SK-N-SH treated with all-trans-retinoic acid at 6 μM for 48 hours (cell line): ENCODE data around the gene FAHD2B.
"Not testable (repeated sequence)": the region's sequence is repeated elsewhere in the genome, so short reads cannot be mapped to it uniquely, and the experiment has no call there.

Experiments used
- ATAC-seq: fragments of 200-7000 bp; cut with Tn5 transposase; 3 replicates; pipeline ENCODE4 v1.9.1; 2020; ENCODE audit warnings: mild to moderate bottlenecking, moderate library complexity
- ARNTL ChIP-seq: fragments of 450-650 bp; formaldehyde crosslinking; IDR thresholded peaks from 2 replicates; pipeline ENCODE4 v1.5.0; 2020; ENCODE audit warnings: low read depth, mild to moderate bottlenecking, moderate library complexity, borderline replicate concordance
- BACH2 ChIP-seq: fragments of 250-450 bp; sonication (Bioruptor Pico); IDR thresholded peaks from 2 replicates; pipeline ENCODE4 v1.9.0; 2021; ENCODE audit warnings: mild to moderate bottlenecking, borderline replicate concordance
- CSDC2 ChIP-seq: fragments of 250-450 bp; sonication (Bioruptor Pico); IDR thresholded peaks from 2 replicates; pipeline ENCODE4 v1.5.0; 2020; ENCODE audit warnings: mild to moderate bottlenecking, moderate library complexity
- ESRRG ChIP-seq: fragments of 250-450 bp; sonication (Bioruptor Pico); IDR thresholded peaks from 2 replicates; pipeline ENCODE4 v1.6.1; 2021; ENCODE audit warnings: mild to moderate bottlenecking
- GLIS3 ChIP-seq: fragments of 250-450 bp; sonication (Bioruptor Pico); IDR thresholded peaks from 2 replicates; pipeline ENCODE4 v1.5.0; 2020; ENCODE audit warnings: mild to moderate bottlenecking, moderate library complexity
- ISL1 ChIP-seq: fragments of 250-450 bp; sonication (Bioruptor Pico); IDR thresholded peaks from 2 replicates; pipeline ENCODE4 v2.1.2; 2022; ENCODE audit warnings: mild to moderate bottlenecking, moderate library complexity
- POU6F1 ChIP-seq: fragments of 250-450 bp; sonication (Bioruptor Pico); IDR thresholded peaks from 2 replicates; pipeline ENCODE4 v1.8.0; 2021; ENCODE audit warnings: low read depth, mild to moderate bottlenecking, moderate library complexity, borderline replicate concordance
- PPARA ChIP-seq: fragments of 250-450 bp; sonication (Bioruptor Pico); IDR thresholded peaks from 2 replicates; pipeline ENCODE4 v1.5.0; 2020; ENCODE audit warnings: mild to moderate bottlenecking, borderline replicate concordance
- RARB ChIP-seq: fragments of 250-450 bp; sonication (Bioruptor Pico); IDR thresholded peaks from 2 replicates; pipeline ENCODE4 v1.8.0; 2021; ENCODE audit warnings: mild to moderate bottlenecking, moderate library complexity
- SNAI2 ChIP-seq: fragments of 250-450 bp; sonication (Bioruptor Pico); IDR thresholded peaks from 2 replicates; pipeline ENCODE4 v1.5.0; 2020; ENCODE audit warnings: mild to moderate bottlenecking, moderate library complexity
- TCF4 ChIP-seq: fragments of 250-450 bp; sonication (Bioruptor Pico); IDR thresholded peaks from 2 replicates; pipeline ENCODE4 v1.8.0; 2021; ENCODE audit warnings: mild to moderate bottlenecking, moderate library complexity, borderline replicate concordance
- TOX ChIP-seq: fragments of 250-450 bp; sonication (Bioruptor Pico); IDR thresholded peaks from 2 replicates; pipeline ENCODE4 v1.8.0; 2021; ENCODE audit warnings: mild to moderate bottlenecking, moderate library complexity, borderline replicate concordance
- TSHZ2 ChIP-seq: fragments of 250-450 bp; sonication (Bioruptor Pico); IDR thresholded peaks from 2 replicates; pipeline ENCODE4 v1.5.0; 2020; ENCODE audit warnings: mild to moderate bottlenecking, moderate library complexity
- ZC3H10 ChIP-seq: fragments of 250-450 bp; sonication (Bioruptor Pico); IDR thresholded peaks from 2 replicates; pipeline ENCODE4 v1.5.1; 2021; ENCODE audit warnings: mild to moderate bottlenecking, moderate library complexity
- ZFP3 ChIP-seq: fragments of 250-450 bp; sonication (Bioruptor Pico); IDR thresholded peaks from 2 replicates; pipeline ENCODE4 v1.5.0; 2020; ENCODE audit warnings: mild to moderate bottlenecking, moderate library complexity
- ZFP30 ChIP-seq: fragments of 450-650 bp; formaldehyde crosslinking; IDR thresholded peaks from 2 replicates; pipeline ENCODE4 v1.5.0; 2022; ENCODE audit warnings: mild to moderate bottlenecking, moderate library complexity
- ZNF565 ChIP-seq: fragments of 450-650 bp; formaldehyde crosslinking; conservative IDR thresholded peaks from 2 replicates; pipeline ENCODE4 v1.5.0; 2020; ENCODE audit warnings: low read depth, mild to moderate bottlenecking, moderate library complexity
- ZNF70 ChIP-seq: fragments of 450-650 bp; formaldehyde crosslinking; IDR thresholded peaks from 2 replicates; pipeline ENCODE4 v1.5.0; 2020; ENCODE audit warnings: mild to moderate bottlenecking, moderate library complexity
- ZNF8 ChIP-seq: fragments of 450-650 bp; formaldehyde crosslinking; IDR thresholded peaks from 2 replicates; pipeline ENCODE4 v1.5.0; 2020; ENCODE audit warnings: mild to moderate bottlenecking, moderate library complexity
- TF ChIP-seq, protein P1 (sequence below): fragments of 250-450 bp; sonication (Bioruptor Pico); IDR thresholded peaks from 2 replicates; pipeline ENCODE4 v1.8.0; 2020; ENCODE audit warnings: mild to moderate bottlenecking, moderate library complexity, borderline replicate concordance
- TF ChIP-seq, protein P2 (sequence below): fragments of 250-450 bp; sonication (Bioruptor Pico); IDR thresholded peaks from 2 replicates; pipeline ENCODE4 v1.5.1; 2020; ENCODE audit warnings: low read depth, mild to moderate bottlenecking, moderate library complexity
- TF ChIP-seq, protein P3 (sequence below): fragments of 250-450 bp; sonication (Bioruptor Pico); IDR thresholded peaks from 2 replicates; pipeline ENCODE4 v1.5.1; 2021; ENCODE audit warnings: mild to moderate bottlenecking, moderate library complexity

The FAHD2B gene

DNA sequence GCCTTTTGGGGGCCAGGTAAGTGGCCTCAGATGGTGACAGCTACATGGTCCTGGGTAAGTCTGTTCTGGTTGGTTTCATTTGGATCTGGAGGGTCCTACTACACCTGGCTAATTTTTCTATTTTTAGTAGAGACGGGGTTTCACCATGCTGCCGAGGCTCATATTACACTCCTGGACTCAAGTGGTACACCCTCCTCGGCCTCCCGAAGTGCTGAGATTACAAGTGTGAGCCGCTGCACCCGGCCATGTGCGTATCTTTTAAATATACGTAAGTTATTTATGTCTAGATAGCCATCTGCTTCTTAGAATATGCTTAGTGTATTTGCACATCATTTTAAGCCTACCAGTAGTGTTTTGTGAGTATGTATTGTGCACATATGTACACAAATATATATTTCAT lies 17.5 kb downstream of the FAHD2B start:
- ATAC-seq = not testable (repeated sequence)

DNA sequence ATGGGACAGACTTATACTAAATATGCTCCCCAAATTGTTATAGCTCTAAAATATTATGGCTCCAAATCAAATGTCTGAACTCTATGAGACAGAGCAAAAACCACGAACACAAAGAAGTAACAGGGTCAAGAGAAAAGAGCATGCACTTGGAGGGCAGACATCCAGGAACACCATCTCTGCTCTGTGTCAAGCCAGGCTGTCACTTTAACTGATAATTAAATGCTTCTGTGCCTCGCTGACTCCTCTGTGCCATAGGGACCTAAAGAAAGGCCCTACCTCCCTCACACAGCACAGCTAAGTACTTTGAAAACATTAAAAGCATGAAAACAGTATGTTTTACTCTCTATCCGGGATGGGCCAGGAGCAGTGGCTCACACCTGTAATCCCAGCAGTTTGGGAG lies 23.8 kb downstream of the FAHD2B start:
- not testable (repeated sequence) for ATAC-seq

- not testable (repeated sequence) for ATAC-seq
Measured at GRCh38 chr2:97068722-97069121, 26.0 kb downstream of the FAHD2B start.

GRCh38 chr2:97068074-97068473 lies 26.6 kb downstream of the FAHD2B start:
- no peak for ATAC-seq
- TF ChIP-seq TCF4 (CRISPR knock-in tag) = no peak
- TF ChIP-seq ZFP3 = no peak
- TF ChIP-seq BACH2 = no peak
- TF ChIP-seq, protein P1, sequence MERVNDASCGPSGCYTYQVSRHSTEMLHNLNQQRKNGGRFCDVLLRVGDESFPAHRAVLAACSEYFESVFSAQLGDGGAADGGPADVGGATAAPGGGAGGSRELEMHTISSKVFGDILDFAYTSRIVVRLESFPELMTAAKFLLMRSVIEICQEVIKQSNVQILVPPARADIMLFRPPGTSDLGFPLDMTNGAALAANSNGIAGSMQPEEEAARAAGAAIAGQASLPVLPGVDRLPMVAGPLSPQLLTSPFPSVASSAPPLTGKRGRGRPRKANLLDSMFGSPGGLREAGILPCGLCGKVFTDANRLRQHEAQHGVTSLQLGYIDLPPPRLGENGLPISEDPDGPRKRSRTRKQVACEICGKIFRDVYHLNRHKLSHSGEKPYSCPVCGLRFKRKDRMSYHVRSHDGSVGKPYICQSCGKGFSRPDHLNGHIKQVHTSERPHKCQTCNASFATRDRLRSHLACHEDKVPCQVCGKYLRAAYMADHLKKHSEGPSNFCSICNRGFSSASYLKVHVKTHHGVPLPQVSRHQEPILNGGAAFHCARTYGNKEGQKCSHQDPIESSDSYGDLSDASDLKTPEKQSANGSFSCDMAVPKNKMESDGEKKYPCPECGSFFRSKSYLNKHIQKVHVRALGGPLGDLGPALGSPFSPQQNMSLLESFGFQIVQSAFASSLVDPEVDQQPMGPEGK (CRISPR knock-in tag) = no peak
- TF ChIP-seq RARB (CRISPR knock-in tag) = no peak
- TF ChIP-seq, protein P2, sequence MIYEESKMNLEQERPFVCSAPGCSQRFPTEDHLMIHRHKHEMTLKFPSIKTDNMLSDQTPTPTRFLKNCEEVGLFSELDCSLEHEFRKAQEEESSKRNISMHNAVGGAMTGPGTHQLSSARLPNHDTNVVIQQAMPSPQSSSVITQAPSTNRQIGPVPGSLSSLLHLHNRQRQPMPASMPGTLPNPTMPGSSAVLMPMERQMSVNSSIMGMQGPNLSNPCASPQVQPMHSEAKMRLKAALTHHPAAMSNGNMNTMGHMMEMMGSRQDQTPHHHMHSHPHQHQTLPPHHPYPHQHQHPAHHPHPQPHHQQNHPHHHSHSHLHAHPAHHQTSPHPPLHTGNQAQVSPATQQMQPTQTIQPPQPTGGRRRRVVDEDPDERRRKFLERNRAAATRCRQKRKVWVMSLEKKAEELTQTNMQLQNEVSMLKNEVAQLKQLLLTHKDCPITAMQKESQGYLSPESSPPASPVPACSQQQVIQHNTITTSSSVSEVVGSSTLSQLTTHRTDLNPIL (CRISPR knock-in tag) = no peak
- TF ChIP-seq ZC3H10 (CRISPR knock-in tag) = no peak
- TF ChIP-seq SNAI2 (CRISPR knock-in tag) = no peak
- no peak for TF ChIP-seq ZFP30 (CRISPR knock-in tag)
- TF ChIP-seq ESRRG (CRISPR knock-in tag) = no peak
- TF ChIP-seq ZNF8 = no peak
- no peak for TF ChIP-seq GLIS3 (CRISPR knock-in tag)
- TF ChIP-seq, protein P3, sequence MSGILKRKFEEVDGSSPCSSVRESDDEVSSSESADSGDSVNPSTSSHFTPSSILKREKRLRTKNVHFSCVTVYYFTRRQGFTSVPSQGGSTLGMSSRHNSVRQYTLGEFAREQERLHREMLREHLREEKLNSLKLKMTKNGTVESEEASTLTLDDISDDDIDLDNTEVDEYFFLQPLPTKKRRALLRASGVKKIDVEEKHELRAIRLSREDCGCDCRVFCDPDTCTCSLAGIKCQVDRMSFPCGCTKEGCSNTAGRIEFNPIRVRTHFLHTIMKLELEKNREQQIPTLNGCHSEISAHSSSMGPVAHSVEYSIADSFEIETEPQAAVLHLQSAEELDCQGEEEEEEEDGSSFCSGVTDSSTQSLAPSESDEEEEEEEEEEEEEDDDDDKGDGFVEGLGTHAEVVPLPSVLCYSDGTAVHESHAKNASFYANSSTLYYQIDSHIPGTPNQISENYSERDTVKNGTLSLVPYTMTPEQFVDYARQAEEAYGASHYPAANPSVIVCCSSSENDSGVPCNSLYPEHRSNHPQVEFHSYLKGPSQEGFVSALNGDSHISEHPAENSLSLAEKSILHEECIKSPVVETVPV = no peak
- TF ChIP-seq TSHZ2 (CRISPR knock-in tag) = no peak
- TF ChIP-seq CSDC2 = no peak
- no peak for TF ChIP-seq ZNF70 (CRISPR knock-in tag)
- TF ChIP-seq ZNF565 (CRISPR knock-in tag) = no peak
- no peak for TF ChIP-seq POU6F1 (CRISPR knock-in tag)
- TF ChIP-seq ISL1 (CRISPR knock-in tag) = no peak

- no peak for ATAC-seq
- TF ChIP-seq SNAI2 (CRISPR knock-in tag) = no peak
- no peak for TF ChIP-seq ARNTL (CRISPR knock-in tag)
- TF ChIP-seq GLIS3 (CRISPR knock-in tag) = no peak
- no peak for TF ChIP-seq ESRRG (CRISPR knock-in tag)
- TF ChIP-seq ZNF565 (CRISPR knock-in tag) = no peak
- no peak for TF ChIP-seq TOX
- no peak for TF ChIP-seq ZFP30 (CRISPR knock-in tag)
- no peak for TF ChIP-seq ZC3H10 (CRISPR knock-in tag)
- no peak for TF ChIP-seq RARB (CRISPR knock-in tag)
- TF ChIP-seq, protein P1 (CRISPR knock-in tag) = no peak
- no peak for TF ChIP-seq PPARA (CRISPR knock-in tag)
- TF ChIP-seq ZNF8 = no peak
- no peak for TF ChIP-seq TCF4 (CRISPR knock-in tag)
- no peak for TF ChIP-seq POU6F1 (CRISPR knock-in tag)
Measured at GRCh38 chr2:97067279-97068004, 27.2 kb downstream of the FAHD2B start.
